Measurements from ENCODE around the gene DNAH12. TPM values are rescaled to one million over a fixed set of nuclear protein-coding genes. Genes with fewer than 3 reads are reported as not detected.

Gene DNAH12
- total and polyA plus RNA-seq, 2 of the 13 experiments (the other 11 are each of a cell fraction or from before 2014, with no cell fraction given), result 0.11 TPM

GRCh38 chr3:57423335-57423734 lies 120.8 kb downstream of the DNAH12 start:
- Histone ChIP-seq H3K36me3 (replicated peaks in 1 of 2; ENCODE audit: control insufficient read depth in 1 of 2, insufficient read depth in 2 of 2, low read length in 2 of 2) (no peaks in the 10 kb centered on the region), H3K79me2 (ENCODE audit: insufficient read depth, low read length) (no peaks in the 10 kb centered on the region), H3K27me3 (ENCODE audit: control insufficient read depth in 1 of 2, insufficient read depth in 2 of 2, low read length in 2 of 2) (peaks cover 0 to 1% of the 10 kb centered on the region in 2 experiments; a peak in 1 of 5 replicates), H3K4me1 (ENCODE audit: insufficient read depth, low read length) (no peaks in the 10 kb centered on the region), H3K4me2 (ENCODE audit: low read depth, low read length) (no peak overlapping the region), H2AFZ (ENCODE audit: low read length) (no peak overlapping the region), H3K27ac (ENCODE audit: extremely low read length, insufficient read depth, low read length) (no peak overlapping the region), H3K9ac (ENCODE audit: insufficient read depth, low read depth, low read length) (no peak overlapping the region), H4K20me1 (ENCODE audit: insufficient read depth, low read length) (no peaks in the 10 kb centered on the region), H3K4me3 (replicated peaks in 1 of 3; ENCODE audit: insufficient read depth in 1 of 3, low read depth in 2 of 3, low read length in 3 of 3) (no peak overlapping the region), H3K9me3 (ENCODE audit: low read length) (no peaks in the 10 kb centered on the region)
- no peak for DNase-seq (ENCODE audit: low spot score)
- intact Hi-C loops (cut with micrococcal nuclease; ENCODE audit: unreplicated experiment), result no loop called here
- no peak for ATAC-seq
- CTCF ChIA-PET (ENCODE audit: low intra/inter-chr PET ratio, low total read pairs), result no interaction called here
- no peak for FAIRE-seq
- POLR2A ChIA-PET, result no interaction called here
- in situ Hi-C loops (cut with HindIII; ENCODE audit: extremely low pct_ligation_motif_present, low pct_unique_long_range_greater_than_20kb), result no loop called here
- no TSS peak for BruUV-seq (replicated peaks)
- WGBS (ENCODE audit: low lambda C conversion rate), result 89% methylated on average over 3 of the region's 3 CpGs
- TF ChIP-seq EZH2 (conservative IDR thresholded peaks at IDR 0.05; ENCODE audit: low read depth, low read length) (no peak), GLMP (CRISPR knock-in tag; IDR thresholded peaks at IDR 0.05; ENCODE audit: borderline replicate concordance) (no peak), GATAD2A (CRISPR knock-in tag; IDR thresholded peaks at IDR 0.05) (no peak), KDM3A (CRISPR knock-in tag; IDR thresholded peaks at IDR 0.05; ENCODE audit: low read depth) (no peak), SRSF9 (IDR thresholded peaks at IDR 0.05; ENCODE audit: borderline replicate concordance, insufficient read depth, low read depth, low read length, poor library complexity, severe bottlenecking) (no peak), ZNF674 (CRISPR knock-in tag; IDR thresholded peaks at IDR 0.05; ENCODE audit: low read depth) (no peak), HOMEZ (CRISPR knock-in tag; IDR thresholded peaks at IDR 0.05; ENCODE audit: low read depth) (no peak), SALL1 (CRISPR knock-in tag; IDR thresholded peaks at IDR 0.05) (no peak), ZNF770 (CRISPR knock-in tag; IDR thresholded peaks at IDR 0.05) (no peak), HMGXB3 (CRISPR knock-in tag; IDR thresholded peaks at IDR 0.05; ENCODE audit: borderline replicate concordance) (no peak), GTF2F1 (IDR thresholded peaks at IDR 0.05; ENCODE audit: low read length) (no peak), HDAC1 (CRISPR knock-in tag; IDR thresholded peaks at IDR 0.05) (no peak), ZFP37 (CRISPR knock-in tag; IDR thresholded peaks at IDR 0.05; ENCODE audit: borderline replicate concordance) (no peak), ZNF629 (CRISPR knock-in tag; conservative IDR thresholded peaks at IDR 0.05) (no peak), POGK (CRISPR knock-in tag; conservative IDR thresholded peaks at IDR 0.05) (no peak)

All from HepG2 (cell line).